Stimulated activated CD8-positive, alpha-beta memory T cell treated with anti-CD3 and anti-CD28 coated beads, Interleukin-4, amount 100 ng/mL, for 1 hour (primary cell): Measurements from ENCODE around the gene SCARB2.
A peak's percentile ranks its signal among the peaks of the same experiment; 100 is the strongest.

Experiments
- DNase-seq, 2 donors: peaks; one replicate each; pipeline ENCODE4 v3.0.0-alpha.2; 2020; ENCODE audit warnings: low read depth in 2 of 2, low spot score in 1 of 2

Gene SCARB2

DNA sequence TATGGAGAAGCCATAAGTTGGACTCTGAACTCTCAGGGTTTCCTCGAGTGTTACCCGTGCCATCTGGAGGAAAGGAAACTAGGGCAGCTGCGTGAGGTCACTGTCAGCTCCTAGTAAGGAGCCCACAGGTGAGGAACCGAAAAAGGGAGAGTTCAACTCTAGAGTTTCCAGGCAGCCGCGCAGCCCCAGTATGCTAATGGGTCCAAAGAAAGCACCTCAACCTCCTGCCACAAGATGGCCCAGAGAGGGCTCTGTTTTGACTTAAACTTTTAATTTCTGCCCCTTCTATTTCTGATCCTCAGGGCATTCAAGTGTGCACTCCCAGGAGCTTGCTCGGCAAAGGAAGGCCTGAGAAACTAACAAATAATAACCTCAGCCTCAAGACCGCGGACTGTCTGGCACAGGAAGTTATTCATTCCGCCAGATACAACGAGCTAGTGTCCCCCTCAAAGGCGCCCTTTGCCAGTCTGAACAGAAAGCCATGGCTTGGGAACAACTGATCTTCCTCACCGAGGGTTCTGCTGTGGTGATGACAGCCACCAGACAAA is 13.9 kb downstream of the SCARB2 start:
- DNase-seq: no peak

DNA sequence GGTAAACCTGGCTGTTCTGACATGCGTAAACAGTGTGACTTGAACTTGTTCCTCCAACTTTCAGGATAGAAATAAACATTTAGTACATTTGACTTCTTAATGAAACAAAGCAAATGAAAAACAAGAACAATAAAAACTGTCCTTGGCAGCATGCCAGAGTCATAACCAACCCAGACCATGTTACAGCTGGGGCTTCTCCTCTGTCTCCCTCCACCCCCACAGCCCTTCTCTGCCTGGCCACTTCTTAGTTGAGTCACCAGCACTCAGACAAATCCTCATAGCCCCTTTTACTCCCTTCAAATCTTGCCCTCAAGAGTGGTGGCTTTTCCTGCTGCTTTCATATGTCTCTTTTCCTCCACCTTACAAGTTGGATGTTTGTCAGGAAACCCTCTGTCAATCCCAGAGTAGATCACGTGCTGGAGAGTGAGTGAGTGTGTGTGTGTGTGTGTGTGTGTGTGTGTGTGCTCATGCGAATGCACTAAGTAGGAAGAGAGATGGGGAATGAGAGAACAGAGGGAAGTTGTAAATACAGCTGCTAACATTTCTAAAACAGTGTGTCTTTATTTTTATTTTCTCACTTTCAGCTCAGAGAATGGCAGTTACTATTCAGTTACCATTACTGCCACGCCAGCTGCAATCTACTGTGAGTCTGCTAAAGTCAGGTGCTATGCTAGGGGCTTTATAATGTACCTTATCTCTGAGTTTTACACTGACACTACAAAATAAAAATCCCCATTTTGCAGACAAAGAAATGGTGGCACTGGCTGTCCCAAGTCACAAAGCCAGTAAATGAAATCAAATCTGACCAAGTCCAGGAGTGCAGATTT is 15.0 kb downstream of the SCARB2 start:
- no peak for DNase-seq

DNA sequence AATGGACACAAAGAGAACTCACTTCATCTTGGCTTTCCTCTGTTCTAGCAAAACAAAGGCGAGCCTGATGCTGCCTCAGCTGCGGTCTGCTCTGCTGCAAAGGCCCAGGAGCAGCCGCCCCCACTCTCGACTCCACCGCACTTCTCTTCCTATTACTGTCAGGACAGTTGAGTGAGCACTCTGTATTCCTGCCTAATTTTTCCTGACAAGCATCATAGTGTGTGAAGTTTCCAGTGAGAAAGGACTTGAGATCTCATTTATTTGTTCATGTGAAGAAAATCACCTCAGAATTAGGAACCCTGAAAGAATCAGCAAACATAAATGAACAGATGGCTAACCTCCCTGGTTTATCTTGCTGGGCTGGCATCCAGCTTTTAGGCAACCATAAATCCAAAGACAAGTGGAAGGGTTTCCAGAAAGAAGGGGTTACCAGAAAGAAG is 15.6 kb downstream of the SCARB2 start:
- no peak for DNase-seq

DNA sequence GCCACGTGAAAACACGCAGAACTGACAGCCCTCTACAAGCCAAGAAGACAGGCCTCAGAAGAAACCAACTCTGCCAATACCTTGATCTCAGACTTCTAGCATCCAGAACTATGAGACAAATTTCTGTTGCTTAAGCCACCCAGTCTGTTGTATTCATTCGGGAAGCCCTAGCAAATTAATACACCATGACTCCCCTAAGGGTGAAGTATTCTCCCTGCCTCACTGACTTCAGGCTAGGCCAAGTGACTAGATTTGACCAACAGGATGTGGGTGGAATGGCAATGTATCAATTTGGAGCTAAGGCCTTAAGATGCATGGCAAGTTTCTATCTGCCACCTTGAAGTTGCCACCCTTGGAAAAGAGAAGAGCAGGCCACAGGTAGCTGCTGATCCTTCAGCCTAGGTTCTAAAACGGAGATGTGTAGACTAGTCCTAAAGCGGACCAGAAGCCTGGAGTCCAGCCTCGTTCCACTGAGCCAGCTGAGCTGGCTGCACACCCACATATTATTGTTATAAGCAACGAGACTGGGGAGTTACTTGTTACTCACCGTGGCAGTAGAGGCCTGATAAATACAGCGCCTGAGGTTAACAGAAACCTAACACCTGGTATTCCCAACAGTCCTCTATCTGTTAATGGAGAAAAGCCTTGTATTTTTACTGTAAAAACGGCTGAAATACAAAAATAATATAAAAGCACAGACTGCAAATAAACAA is 16.4 kb downstream of the SCARB2 start:
- DNase-seq: no peak

DNA sequence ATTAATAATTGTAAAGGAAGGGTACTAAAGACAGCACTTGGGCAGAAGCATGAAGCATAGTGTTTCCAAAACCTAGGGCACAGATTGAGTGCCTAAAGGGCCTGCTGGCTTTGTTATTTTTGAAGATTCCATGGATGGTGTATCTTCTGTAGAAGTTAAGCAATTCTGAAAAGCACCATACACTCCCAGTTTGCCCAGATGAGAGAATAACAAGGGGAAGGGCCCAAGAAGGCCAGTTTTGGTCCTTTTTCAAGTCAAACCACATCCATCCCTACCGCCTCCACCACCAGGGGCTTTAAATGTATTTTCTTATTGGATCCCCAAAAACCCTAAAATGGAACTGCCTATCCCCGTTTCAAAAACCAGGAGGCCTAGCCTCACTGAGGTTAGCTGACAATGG is 17.2 kb downstream of the SCARB2 start:
- DNase-seq: no peak

DNA sequence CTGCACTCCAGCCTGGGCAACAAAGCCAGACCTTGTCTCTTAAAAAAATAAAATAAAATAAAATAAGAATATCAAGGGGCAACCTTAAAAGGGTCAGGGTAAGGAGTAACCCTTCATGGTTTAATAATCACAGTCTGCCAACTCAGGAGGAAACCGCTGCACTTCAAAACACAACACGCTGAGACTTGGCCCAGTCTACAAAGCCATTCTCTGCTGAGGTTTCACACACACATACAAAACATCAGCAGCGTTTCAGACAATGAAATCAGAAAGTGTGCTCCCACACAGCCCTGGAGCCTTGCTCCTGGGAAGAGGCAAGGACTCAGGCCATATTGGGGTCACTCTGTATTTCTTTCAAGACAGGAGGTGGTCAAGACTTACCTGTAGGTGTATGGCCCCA is 18.3 kb downstream of the SCARB2 start:
- no peak for DNase-seq

DNA sequence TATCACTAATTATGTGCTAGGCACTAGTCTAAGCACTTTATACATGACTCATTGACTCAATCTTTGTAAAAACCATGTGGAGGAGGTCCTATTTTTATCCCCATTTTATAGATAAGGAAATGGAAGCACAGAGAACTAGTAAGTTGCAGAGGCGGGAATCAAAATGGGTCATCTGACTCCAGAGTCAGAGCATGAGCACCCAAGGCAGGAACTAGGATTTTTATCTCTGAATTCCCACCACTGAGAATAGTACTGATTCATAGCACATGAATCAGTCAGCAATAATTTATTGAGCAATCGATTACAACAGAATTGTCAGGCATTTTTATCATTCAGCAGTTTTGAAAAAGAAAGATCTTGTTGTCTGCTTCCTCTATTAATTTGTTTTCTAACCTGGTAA is 19.3 kb downstream of the SCARB2 start:
- DNase-seq: no peak

DNA sequence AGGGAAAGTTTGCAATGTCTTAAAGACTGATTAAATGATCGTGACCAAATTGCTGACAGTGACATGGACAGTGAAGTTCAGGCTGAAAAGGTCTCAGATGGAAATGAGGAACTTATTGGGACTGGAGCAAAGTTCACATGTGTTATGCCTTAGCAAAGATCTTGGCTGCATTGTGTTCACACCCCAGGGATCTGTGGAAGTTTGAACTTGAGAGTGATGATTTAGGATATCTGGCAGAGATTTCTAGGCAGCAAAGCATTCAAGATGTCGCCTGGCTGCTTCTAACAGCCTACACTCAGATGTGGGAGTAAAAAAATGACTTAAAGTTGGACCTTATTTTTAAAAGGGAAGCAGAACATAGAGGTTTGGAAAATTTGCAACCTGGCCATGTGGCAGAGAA is 21.4 kb downstream of the SCARB2 start:
- DNase-seq: no peak

DNA sequence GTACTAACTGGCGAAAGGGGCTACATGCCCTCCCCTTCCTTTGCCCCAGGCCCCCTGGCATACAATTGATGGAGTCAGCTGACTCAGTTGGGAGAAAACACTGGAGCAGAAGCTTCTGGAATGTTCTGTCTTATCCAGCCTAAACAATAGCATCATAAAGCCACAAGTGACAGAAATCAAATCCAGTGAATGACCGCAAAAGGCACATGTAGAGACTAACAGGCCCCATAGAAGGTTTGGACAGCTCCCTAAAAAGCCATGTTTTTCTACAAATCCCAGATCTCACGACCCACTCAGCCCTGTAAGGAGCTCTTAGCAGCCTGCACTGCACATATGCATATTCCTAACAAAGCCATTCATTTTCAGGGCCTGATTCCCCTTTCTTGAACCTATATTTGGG is 25.1 kb downstream of the SCARB2 start:
- no peak for DNase-seq

DNA sequence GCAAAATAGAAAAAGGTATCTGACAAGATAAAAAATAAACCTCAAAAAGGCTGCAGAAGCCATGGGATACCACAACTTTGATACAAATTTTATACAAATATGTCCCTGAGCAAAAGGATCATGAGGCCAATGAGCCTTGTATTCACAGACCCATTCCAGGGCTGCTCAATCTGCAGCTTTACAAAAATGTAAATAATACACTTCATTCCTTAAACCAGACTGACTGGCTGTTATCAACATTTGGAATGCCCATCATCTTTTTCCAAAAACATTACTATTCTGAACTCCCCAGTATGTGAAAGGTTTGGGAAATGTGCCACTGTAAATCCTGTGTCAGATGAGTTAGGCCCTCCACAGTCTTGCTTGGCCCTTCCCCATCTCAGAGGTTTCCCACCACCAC is 25.5 kb downstream of the SCARB2 start:
- DNase-seq: no peak

DNA sequence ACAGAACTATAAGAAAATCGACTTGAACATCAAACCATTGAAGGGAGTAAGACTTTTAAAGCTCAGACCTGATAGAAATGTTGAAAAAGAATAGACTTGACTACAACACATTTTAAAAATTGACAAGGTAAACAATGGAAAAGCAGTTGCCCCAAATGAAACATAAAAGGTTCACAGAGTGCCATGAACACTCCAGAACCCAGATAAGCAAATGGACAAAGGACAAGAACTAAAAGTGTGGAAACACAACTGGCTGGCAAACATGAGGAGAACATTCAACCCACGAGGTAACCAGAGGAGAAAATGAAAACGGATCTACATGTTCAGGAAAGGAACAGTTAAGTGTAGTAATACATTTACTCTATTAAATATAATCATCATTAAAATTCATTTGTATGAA is 26.5 kb downstream of the SCARB2 start:
- no peak for DNase-seq

DNA sequence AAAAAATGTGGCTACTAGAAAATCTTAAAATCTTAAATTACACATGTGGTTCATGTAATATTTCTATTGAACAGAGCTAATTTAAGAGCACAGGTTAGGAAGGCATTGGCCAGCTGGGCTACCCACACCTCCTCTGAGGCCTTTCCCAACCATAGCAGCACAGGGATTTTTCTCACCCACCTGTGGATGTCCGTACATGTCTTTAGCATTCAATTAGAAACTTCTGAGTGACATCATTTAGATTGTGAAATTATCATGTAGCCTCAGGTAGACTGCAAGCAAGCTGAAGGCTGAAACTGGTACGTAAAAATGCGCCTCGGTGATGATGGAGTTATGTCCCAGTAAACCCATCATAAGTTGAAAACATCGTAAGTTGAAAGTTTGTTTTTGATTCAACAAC is 31.2 kb downstream of the SCARB2 start:
- no peak for DNase-seq

DNA sequence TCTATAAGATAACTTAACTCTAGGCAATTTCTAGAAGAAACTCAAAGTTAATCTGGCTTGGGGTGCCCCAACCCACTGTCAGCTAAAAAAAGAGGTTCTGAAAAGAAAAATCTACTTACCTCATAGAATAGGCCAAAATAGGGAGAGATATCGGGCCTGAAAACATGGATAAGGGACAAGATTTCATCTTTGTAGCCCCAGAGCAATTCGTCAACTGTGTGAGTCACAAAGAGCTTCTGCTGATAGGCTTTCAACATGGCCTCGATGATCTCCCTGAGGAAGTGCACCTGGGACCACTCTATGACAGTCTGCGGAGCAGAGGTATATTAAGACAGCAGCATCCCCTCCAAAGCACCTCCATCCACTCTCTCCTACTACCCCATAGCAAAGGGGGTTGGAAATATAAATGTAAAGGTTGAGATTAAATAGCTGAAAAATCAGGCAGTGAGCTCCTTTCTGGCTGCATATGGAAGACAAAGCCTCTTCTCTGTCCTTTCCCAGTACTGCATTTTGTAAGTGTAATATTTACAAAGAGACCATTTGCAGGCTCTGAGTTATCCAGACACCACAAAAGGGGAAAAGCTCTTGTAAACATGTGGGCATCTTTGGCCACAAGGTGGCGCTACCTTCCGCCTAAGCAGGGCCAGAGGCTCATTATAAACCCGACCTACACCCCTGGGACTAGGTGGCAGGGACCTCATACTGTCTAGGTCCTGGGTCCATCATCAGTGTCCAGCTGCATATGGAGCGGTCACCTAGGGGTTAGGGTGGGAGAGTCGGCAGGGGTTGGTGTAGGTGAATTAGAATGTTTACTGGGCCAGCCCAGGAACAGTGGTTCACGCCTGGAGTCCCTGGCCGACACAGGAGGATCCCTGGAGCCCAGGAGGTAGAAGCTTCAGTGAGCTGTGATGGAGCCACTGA is 34.0 kb downstream of the SCARB2 start:
- peak; percentile 64 to 67 for DNase-seq

DNA sequence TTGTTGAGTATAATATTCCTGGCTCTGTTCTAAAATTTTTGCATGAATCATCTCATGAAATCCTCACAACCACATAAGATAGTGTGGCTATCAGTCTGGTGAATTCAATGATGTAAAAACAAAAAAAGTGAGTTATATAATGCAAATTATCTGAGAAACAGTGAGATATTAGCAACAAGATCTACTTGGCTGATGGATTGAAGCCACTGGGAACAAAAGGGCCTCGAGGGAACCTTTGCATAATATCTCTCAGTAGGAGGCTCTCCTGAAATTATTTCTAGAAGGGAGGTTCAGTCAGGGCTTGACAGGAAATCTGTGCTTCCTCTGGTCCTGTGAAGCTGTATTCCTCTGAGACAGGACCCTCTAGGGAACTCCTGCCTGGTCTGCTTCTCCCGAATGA is 35.3 kb downstream of the SCARB2 start:
- DNase-seq: no peak

DNA sequence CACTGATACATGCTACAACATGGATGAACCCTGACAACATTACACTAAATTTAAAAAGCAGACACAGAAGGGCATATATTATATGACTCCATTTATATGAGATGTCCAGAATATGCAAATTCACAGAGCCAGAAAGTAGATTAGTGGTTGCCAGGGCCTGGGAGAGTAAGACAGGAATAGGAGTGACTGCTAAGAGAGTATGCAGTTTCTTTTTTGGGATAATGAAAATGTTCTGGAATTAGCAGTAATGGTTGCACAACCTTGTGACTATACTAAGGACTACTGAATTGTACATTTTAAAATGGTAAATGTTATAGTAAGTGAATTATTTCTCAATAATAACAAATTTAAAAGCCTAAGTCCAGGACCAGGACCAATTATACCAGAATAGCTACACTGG is 35.9 kb downstream of the SCARB2 start:
- no peak for DNase-seq

DNA sequence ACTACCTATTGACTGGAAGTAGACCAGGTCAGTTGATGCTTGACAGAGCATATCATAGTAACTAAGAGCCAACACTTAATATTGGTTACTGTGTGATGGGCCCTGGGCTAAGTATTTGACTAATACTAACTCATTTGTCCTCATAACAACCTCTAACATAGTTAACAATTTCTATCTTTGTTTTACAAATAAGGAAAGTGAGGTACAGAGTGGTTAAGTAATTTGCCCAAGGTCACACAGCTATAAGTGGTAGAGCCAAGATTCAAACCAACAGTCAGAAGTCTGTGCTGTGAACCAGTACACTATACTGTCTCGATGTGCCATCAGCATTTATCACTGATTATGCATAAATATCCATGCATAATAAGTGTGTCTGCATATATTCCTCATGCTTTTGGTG is 38.3 kb downstream of the SCARB2 start:
- no peak for DNase-seq

DNA sequence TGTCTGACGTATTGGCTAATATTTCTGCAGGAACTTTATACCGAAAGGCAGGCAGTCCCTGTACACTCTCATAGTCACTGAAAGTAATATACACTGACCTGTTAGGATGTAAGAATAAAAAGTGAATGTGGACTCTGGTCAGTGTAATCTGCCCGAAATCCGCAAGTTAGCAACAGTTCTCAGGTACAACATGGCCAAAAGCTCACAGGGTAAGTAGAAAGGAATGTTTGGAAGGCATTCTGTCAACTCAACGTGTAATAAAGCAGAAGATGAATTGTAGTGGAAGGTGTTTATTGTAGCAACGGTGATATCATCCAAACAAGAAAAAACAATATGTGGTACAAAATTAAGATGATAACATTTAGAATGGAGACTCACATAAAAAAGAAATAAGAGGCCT is 39.4 kb downstream of the SCARB2 start:
- no peak for DNase-seq

DNA sequence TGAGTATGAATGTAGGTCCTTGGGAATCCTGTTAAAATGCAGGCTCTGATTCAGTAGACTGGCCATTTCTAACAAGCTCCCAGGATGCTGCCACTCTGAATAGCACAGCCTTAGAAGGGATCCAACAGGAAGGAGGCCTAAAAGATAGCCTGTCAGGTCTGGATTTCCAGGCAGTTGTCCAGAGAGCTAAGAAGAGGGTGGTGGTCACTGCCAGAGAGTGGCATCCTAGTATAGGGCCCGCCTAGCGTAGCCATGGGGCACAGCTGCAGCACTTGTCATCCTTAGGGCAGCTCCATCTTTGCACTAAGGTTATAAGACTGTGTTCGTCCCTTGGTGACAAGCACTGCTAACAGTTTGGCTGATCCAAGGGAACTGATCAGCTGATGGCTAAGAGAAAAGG is 44.9 kb downstream of the SCARB2 start:
- DNase-seq: no peak

DNA sequence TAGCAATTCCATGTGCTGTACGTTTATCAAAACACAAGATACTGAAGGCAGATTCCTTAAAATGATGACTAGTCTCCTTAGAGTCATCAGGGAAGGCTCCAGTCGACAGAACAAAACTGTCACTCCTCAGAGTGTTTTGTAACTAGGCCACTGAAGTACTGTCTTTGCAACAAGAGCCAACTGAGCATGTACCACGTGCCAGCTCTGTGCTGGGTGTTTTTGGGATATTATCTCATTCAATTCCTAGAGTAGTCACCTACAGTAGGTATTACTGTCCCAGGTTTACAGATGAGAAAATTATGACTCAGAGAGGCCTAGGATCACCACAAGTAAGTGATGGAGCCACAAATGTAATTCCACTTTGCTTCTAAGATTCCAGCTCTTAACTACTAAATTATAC is 47.1 kb downstream of the SCARB2 start:
- DNase-seq: no peak

DNA sequence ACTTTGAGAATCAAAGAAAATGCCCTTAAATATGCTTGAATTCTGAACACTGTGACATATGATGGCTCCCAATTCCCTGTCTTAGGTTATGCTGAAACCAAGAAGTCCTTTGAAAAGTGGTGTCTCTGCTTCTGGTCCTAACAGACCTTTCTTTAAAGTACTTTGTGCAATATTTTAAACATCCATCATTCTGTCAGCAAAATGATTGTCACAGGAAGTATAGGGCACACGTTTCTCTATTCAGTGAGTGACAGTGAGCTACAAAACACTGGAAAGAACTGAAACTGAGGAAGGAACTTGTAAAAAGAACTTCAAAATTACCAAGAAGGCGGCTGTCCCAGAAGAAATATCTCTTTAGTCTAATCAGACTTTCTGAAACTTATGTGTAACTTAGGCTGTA is 53.3 kb downstream of the SCARB2 start:
- no peak for DNase-seq

DNA sequence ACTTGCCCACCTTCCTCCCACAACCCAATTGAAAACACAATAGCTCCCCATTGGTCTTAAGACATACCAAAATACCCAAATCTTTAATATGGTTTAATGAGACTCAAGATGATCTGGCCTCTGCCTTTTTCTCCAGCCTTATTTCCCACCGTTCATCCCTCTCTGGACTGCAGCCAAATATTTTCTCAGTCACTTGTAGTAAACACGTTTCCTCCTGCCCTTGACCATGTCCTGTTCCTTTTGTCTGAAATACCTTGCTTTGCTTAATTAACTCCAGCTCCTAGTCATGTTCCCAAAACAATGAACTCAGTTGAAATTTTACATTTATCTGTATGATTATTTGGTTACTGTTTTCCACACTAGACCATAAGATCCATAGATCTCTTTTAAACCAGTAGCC is 57.0 kb downstream of the SCARB2 start:
- DNase-seq: no peak
